GM21526 (cell line): ENCODE measurements around the gene RRAS.

Experiments
- ATAC-seq: cut with Tn5 transposase; IDR thresholded peaks from one replicate; pipeline ENCODE4 v1.9.1; 2021; ENCODE audit warnings: moderate library complexity; ENCODE audit not compliant: unreplicated experiment, low FRiP score

The RRAS gene

GRCh38 chr19:49656456-49657109 lies 16.6 kb upstream of the RRAS start:
- ATAC-seq, result no peak

- no peak for ATAC-seq
Observed at GRCh38 chr19:49655570-49656455, 15.9 kb upstream of the RRAS start.

DNA sequence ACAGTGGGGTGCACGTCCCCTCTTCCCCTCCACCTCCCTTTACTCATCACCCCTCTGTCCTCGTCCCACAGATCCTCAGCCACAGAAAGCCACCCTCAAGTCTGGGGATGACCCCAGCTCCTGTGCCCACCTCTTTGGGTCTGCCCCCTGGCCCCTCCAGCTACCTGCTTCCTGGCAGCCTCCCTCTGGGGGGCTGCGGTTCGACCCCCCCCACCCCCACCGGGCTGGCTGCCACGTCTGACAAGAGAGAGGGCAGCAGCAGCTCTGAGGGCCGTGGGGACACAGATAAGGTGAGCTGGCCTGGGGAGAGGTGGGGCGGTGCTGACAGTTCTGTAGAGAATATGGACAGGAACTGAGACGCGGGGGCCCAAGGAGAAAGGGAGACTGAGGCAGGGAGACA lies 14.6 kb upstream of the RRAS start:
- ATAC-seq, result no peak

DNA sequence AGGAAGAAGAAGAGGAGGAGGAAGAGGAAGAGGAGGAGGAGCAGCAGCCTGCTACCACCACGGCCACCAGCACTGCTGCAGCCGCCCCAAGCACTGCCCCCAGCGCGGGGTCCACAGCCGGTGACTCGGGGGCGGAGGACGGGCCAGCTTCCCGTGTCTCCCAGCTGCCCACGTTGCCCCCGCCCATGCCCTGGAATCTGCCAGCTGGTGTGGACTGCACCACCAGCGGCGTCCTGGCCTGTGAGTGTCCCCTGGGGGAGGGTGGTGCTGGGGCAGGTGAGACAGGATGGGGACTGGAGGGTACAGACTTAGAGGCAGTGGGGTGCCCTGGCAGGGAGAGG lies 13.5 kb upstream of the RRAS start:
- ATAC-seq, result no peak

DNA sequence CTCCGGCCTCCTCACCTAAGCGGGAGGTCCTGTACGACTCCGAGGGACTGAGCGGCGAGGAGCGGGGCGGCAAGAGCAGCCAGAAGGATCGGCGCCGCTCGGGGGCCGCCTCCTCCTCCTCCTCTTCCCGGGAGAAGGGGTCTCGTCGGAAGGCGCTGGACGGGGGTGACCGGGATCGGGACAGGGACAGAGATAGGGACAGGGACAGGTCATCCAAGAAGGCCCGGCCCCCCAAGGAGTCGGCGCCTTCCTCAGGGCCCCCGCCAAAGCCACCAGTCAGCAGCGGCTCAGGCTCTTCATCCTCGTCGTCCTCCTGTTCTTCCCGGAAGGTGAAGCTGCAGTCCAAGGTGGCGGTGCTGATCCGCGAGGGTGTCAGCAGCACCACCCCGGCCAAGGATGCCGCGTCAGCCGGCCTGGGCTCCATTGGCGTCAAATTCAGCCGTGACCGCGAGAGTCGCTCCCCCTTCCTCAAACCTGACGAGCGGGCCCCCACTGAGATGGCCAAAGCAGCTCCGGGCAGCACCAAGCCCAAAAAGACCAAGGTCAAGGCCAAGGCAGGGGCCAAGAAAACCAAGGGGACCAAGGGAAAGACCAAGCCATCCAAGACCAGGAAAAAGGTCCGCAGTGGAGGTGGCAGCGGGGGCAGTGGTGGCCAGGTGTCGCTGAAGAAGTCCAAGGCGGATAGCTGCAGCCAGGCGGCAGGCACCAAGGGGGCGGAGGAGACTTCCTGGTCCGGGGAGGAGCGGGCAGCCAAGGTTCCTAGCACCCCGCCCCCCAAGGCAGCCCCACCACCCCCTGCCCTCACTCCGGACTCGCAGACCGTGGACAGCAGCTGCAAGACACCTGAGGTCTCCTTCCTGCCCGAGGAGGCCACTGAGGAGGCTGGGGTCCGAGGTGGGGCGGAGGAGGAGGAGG lies 12.9 kb upstream of the RRAS start:
- ATAC-seq, result no peak

- no peak for ATAC-seq
Observed at GRCh38 chr19:49651820-49652550, 12.0 kb upstream of the RRAS start.

DNA sequence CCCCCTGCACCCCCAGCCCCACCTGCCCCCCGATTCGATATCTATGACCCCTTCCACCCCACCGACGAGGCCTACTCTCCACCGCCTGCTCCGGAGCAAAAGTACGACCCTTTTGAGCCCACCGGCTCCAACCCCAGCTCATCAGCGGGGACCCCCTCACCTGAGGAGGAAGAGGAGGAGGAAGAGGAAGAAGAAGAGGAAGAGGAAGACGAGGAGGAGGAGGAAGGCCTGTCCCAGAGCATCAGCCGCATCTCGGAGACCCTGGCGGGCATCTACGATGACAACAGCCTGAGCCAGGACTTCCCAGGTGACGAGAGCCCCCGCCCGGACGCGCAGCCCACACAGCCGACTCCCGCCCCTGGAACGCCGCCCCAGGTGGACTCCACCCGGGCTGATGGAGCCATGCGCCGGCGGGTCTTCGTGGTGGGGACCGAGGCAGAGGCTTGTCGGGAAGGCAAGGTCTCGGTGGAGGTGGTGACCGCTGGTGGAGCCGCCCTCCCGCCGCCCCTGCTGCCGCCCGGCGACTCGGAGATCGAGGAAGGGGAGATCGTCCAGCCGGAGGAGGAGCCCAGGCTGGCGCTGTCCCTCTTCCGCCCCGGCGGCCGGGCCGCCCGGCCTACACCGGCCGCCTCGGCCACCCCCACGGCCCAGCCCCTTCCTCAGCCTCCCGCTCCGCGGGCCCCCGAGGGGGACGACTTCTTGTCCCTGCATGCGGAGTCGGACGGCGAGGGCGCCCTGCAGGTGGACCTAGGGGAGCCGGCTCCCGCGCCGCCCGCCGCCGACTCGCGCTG lies 11.3 kb upstream of the RRAS start:
- ATAC-seq, result no peak

DNA sequence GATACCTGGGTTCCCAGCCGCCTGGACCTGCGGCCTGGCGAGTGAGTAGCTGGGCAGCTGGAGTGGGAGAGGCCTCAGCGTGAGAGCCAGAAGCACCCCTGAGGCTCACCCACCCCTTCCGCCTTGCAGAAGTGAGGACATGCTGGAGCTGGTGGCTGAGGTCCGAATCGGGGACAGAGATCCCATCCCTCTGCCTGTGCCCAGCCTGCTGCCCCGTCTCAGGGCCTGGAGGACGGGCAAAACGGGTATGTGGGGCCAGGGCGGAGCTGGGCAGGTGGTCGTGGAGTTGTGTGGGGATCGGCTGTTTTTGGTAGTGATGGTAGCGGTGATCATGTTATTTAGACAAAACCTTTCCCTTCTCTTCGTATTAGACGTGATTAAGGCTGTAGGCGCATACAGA lies 6.6 kb upstream of the RRAS start:
- ATAC-seq, result no peak

GRCh38 chr19:49645995-49646394 lies 6.1 kb upstream of the RRAS start:
- ATAC-seq, result no peak

GRCh38 chr19:49645592-49645991 lies 5.6 kb upstream of the RRAS start:
- ATAC-seq, result no peak

GRCh38 chr19:49643466-49643865 lies 3.5 kb upstream of the RRAS start:
- no peak for ATAC-seq

DNA sequence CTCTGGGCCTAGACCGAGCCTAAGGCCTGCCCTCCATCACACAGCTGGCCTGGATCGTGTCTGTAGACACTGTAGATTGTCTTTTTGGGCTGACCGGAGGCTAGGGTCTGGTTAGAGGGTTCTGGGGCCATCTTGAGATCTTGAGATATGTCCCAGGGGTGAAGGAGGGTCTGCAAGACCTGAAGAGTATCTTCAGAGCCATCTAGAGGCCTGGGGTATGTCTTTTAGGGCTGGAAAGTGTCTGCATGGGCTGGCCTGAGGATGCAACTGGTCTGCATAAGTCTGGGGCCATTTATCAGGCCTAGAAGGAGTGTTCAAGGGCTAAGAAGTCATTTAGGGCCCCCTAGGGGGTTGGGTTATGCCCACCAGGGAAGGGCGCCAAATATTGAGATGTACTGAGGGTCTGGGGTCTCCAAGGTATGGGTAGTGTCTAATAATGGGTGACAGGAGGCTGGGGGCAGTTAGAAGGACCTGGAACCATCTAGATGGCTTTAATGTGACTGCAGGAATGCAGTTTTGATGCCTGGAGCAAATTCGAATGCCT lies 2.6 kb upstream of the RRAS start:
- ATAC-seq, result no peak

DNA sequence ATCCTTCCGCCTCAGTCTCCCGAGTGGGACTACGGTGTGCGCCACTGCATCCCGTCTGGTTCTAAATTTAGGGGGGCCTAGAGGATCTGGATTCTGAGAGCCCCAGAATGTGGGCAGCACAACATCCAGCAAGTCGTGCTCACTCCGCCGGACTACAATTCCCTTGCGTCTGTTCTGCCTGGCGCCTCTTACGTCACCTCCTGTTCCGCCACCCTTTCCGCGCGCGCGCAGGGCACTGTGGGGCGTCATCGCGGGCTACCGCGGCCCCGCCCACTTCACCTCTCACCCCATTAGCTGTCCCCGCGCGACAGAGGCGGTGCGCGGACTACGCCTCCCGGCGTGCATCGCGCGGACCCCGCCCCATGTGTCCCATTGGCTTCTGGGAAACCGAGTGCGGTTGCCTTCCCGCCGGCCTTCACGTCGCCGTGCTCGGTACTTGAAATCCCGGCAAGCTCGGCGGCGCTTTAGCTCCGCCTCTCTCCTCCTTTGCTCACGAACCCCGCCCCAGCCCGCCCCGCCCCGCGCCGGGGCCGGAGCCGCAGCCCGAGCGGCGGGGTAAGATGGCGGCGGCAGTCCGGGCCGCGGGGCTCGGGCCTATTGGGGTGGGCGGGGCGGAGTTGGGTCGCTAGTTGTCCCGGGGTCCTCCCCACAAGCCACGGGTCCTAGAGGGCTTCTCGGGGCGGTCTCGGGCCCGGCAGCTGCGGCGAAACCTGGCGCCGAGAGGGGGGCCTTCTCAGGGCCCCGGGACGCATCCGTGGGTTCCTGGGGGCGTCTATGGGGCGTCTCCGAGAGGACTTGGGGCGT lies 1.9 kb upstream of the RRAS start, which contains the start of gene SCAF1:
SCAF1 (plus strand) TSS at position 522 of the 804 bp plus-strand sequence. CDS start 2,818 bp downstream, outside the sequence.
- ATAC-seq, result peak; percentile 47

- ATAC-seq, result no peak
Observed at GRCh38 chr19:49639401-49640112, 386 bp downstream of the RRAS start.

- no peak for ATAC-seq
Observed at GRCh38 chr19:49637821-49638738, 1.9 kb downstream of the RRAS start.

DNA sequence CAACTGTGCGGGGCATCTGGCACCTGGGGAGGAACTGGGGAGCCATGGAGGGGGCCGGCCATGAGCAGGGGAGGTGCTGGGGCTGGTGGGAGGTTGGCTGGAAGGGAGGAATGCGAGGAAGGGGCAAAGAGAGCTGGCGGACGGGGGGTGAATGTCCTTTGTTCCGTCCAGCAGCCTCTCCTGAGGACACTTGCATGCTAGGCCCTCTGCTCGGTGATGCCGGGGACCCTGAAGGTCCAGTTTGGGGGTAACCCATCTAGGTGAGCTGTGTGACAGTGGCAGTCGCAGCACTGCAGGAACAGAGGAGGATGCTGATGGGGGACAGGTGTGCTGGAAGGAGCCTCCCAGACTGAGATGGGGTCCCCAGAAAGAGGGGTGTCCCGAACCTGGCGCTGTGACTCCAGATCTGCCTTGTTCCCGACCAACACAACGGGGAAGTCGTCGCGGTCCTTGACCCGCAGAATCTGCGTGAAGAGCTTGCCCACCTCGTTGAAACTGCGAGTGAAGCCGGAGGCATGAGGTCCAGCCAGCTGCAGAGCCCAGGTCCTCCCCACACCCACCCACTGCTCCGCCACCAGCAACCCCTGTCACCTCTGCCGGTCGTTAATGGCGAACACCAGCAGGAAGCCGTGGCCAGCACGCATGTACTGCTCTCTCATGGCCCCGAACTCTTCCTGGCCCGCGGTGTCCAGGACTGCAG lies 3.6 kb downstream of the RRAS start:
- ATAC-seq, result no peak
